Ishikawa (cell line): Measurements from ENCODE around the gene DTD2.

Experiments used
- CEBPB ChIP-seq: IDR thresholded peaks from 2 replicates; pipeline ENCODE4 v1.6.1; 2012
- CREB1 ChIP-seq: IDR thresholded peaks from 2 replicates; pipeline ENCODE4 v1.6.1; 2012; ENCODE audit warnings: low read depth
- EGR1 ChIP-seq: IDR thresholded peaks from 2 replicates; pipeline ENCODE4 v1.6.1; 2012
- EP300 ChIP-seq: IDR thresholded peaks from 2 replicates; pipeline ENCODE4 v1.6.1; 2012; ENCODE audit warnings: borderline replicate concordance
- FOXM1 ChIP-seq: IDR thresholded peaks from 2 replicates; pipeline ENCODE4 v1.6.1; 2012; ENCODE audit warnings: low read depth, borderline replicate concordance
- MAX ChIP-seq: IDR thresholded peaks from 2 replicates; pipeline ENCODE4 v1.6.1; 2012
- NFIC ChIP-seq: IDR thresholded peaks from 2 replicates; pipeline ENCODE4 v1.6.1; 2012
- RAD21 ChIP-seq: IDR thresholded peaks from 2 replicates; pipeline ENCODE4 v1.6.1; 2012; ENCODE audit warnings: low read depth
- REST ChIP-seq: IDR thresholded peaks from 2 replicates; pipeline ENCODE4 v1.6.1; 2012; ENCODE audit warnings: low read depth, mild to moderate bottlenecking
- TAF1 ChIP-seq: IDR thresholded peaks from 2 replicates; pipeline ENCODE4 v1.6.1; 2012; ENCODE audit warnings: low read depth, mild to moderate bottlenecking
- TCF12 ChIP-seq: IDR thresholded peaks from 2 replicates; pipeline ENCODE4 v1.6.1; 2012; ENCODE audit warnings: low read depth
- TEAD4 ChIP-seq: IDR thresholded peaks from 2 replicates; pipeline ENCODE4 v1.6.1; 2012
- USF1 ChIP-seq: IDR thresholded peaks from 2 replicates; pipeline ENCODE4 v1.6.1; 2012
- YY1 ChIP-seq: IDR thresholded peaks from 2 replicates; pipeline ENCODE4 v1.6.1; 2012; ENCODE audit warnings: low read depth
- ZBTB7A ChIP-seq: IDR thresholded peaks from 2 replicates; pipeline ENCODE4 v1.6.1; 2012; ENCODE audit warnings: low read depth

The DTD2 gene

GRCh38 chr14:31430634-31431264 lies 26.6 kb downstream of the DTD2 start:
- TF ChIP-seq EP300 (no peak), FOXM1 (no peak), TEAD4 (no peak), CREB1 (no peak), NFIC (no peak), REST (no peak), USF1 (no peak), RAD21 (no peak), CEBPB (no peak), MAX (no peak), TAF1 (no peak), TCF12 (no peak), YY1 (no peak), ZBTB7A (no peak)

GRCh38 chr14:31429791-31430190 lies 27.5 kb downstream of the DTD2 start:
- TF ChIP-seq NFIC, result no peak
- no peak for TF ChIP-seq USF1
- no peak for TF ChIP-seq REST
- no peak for TF ChIP-seq YY1
- no peak for TF ChIP-seq FOXM1
- TF ChIP-seq MAX, result no peak
- no peak for TF ChIP-seq EP300
- no peak for TF ChIP-seq TAF1
- no peak for TF ChIP-seq CEBPB
- TF ChIP-seq TCF12, result no peak
- TF ChIP-seq RAD21, result no peak
- TF ChIP-seq CREB1, result no peak
- no peak for TF ChIP-seq EGR1

GRCh38 chr14:31428011-31428410 lies 29.3 kb downstream of the DTD2 start:
- TF ChIP-seq TCF12, result no peak
- no peak for TF ChIP-seq TEAD4

GRCh38 chr14:31426663-31427062 lies 30.6 kb downstream of the DTD2 start:
- TF ChIP-seq REST, result no peak
- TF ChIP-seq TAF1, result no peak
- no peak for TF ChIP-seq YY1
- no peak for TF ChIP-seq MAX
- TF ChIP-seq EGR1, result no peak
- TF ChIP-seq EP300, result no peak
- TF ChIP-seq TCF12, result no peak
- TF ChIP-seq CEBPB, result no peak

- TF ChIP-seq CREB1, result no peak
- no peak for TF ChIP-seq TAF1
- TF ChIP-seq TCF12, result no peak
- no peak for TF ChIP-seq TEAD4
- TF ChIP-seq RAD21, result no peak
- no peak for TF ChIP-seq ZBTB7A
- TF ChIP-seq REST, result no peak
- no peak for TF ChIP-seq EP300
- TF ChIP-seq YY1, result no peak
- TF ChIP-seq EGR1, result no peak
Observed at GRCh38 chr14:31425905-31426304, 31.4 kb downstream of the DTD2 start.
